Keratinocyte (primary cell): Measurements from ENCODE around the gene CCDC174. TPM values are rescaled to one million over a fixed set of nuclear protein-coding genes. Genes with fewer than 3 reads are reported as not detected.
A peak's percentile ranks its signal among the peaks of the same experiment; 100 is the strongest.

Source experiments
- DNase-seq: peaks from one replicate; pipeline ENCODE4 v3.0.0-alpha.2; 2011; ENCODE audit warnings: low read depth, missing footprints, low spot score
- FAIRE-seq: peaks from 2 replicates; lab custom pipeline; 2011; peaks lifted over from hg19 to GRCh38; lab: Jason Lieb, UNC
- H2AFZ ChIP-seq: 2 replicates; pipeline ENCODE4 v1.6.0; 2012; ENCODE audit warnings: low read length, control low read depth, inconsistent platforms; ENCODE audit not compliant: control insufficient read depth
- H3K27ac ChIP-seq: 2 replicates; pipeline ENCODE4 v1.5.1; 2011; ENCODE audit warnings: low read length; ENCODE audit not compliant: control insufficient read depth, insufficient read depth
- H3K27me3 ChIP-seq: 3 replicates; pipeline ENCODE4 v1.6.0; 2011; ENCODE audit warnings: low read length; ENCODE audit not compliant: control insufficient read depth, insufficient read depth; ENCODE audit errors: extremely low read depth
- H3K36me3 ChIP-seq, 2 experiments: 2 replicates in 1 of 2; 3 replicates in 1 of 2; pipeline ENCODE4 v1.5.1; 2011; ENCODE audit warnings: low read length in 2 of 2, mild to moderate bottlenecking in 1 of 2; ENCODE audit not compliant: control insufficient read depth in 2 of 2, insufficient read depth in 2 of 2; ENCODE audit errors: extremely low read depth in 1 of 2
- H3K4me1 ChIP-seq: 3 replicates; pipeline ENCODE4 v1.5.1; 2011; ENCODE audit warnings: low read length; ENCODE audit not compliant: control insufficient read depth, insufficient read depth; ENCODE audit errors: extremely low read depth
- H3K4me2 ChIP-seq: 3 replicates; pipeline ENCODE4 v1.6.0; 2011; ENCODE audit warnings: low read depth, low read length; ENCODE audit not compliant: control insufficient read depth, insufficient read depth; ENCODE audit errors: extremely low read depth
- H3K4me3 ChIP-seq, 3 experiments: fragments of 200-600 bp in 1 of 3; sonication (generic) in 1 of 3; 2 replicates in 2 of 3; 3 replicates in 1 of 3; pipeline ENCODE4 v1.5.1; 2011 to 2016; ENCODE audit warnings: low read length in 3 of 3, mild to moderate bottlenecking in 3 of 3, control low read depth in 2 of 3, inconsistent platforms in 1 of 3, low read depth in 1 of 3, mixed read lengths in 1 of 3, mixed run types in 1 of 3, moderate library complexity in 1 of 3; ENCODE audit not compliant: control insufficient read depth in 2 of 3, insufficient read depth in 2 of 3; ENCODE audit errors: extremely low read depth in 1 of 3
- H3K79me2 ChIP-seq: 2 replicates; pipeline ENCODE4 v1.6.0; 2012; ENCODE audit warnings: low read length; ENCODE audit not compliant: control insufficient read depth, insufficient read depth
- H3K9ac ChIP-seq: 3 replicates; pipeline ENCODE4 v1.6.0; 2011; ENCODE audit warnings: low read length; ENCODE audit not compliant: control insufficient read depth, insufficient read depth; ENCODE audit errors: extremely low read depth
- H3K9me1 ChIP-seq: 3 replicates; pipeline ENCODE4 v1.6.0; 2011; ENCODE audit warnings: low read length; ENCODE audit not compliant: control insufficient read depth, insufficient read depth; ENCODE audit errors: extremely low read depth
- H3K9me3 ChIP-seq: 2 replicates; pipeline ENCODE4 v1.5.1; 2012; ENCODE audit warnings: low read depth, low read length; ENCODE audit not compliant: control insufficient read depth
- H4K20me1 ChIP-seq: 3 replicates; pipeline ENCODE4 v1.6.0; 2011; ENCODE audit warnings: low read length; ENCODE audit not compliant: control insufficient read depth, insufficient read depth; ENCODE audit errors: extremely low read depth
- EZH2 ChIP-seq: IDR thresholded peaks from one replicate; pipeline ENCODE4 v1.6.1; 2012; ENCODE audit warnings: inconsistent platforms, mild to moderate bottlenecking, low read length, moderate library complexity
- dilution Hi-C: fragments of 300-500 bp; cut with MboI; formaldehyde crosslinking; loops from one replicate; pipeline ENCODE4 v1.7.0; 2020; ENCODE audit warnings: low sequenced_read_pairs; ENCODE audit not compliant: extremely low pct_ligation_motif_present
- polyA plus RNA-seq, 5 experiments: library from polyadenylated mRNA; depleted of rRNA in 3 of 5; stranded (reverse) in 3 of 5; stranded (forward) in 1 of 5; unstranded in 1 of 5; fragments of >200 nt; gene quantifications; 1 replicate in 1 of 5; 2 replicates in 3 of 5; 3 replicates in 1 of 5; pipeline versions ENCODE4 v1.2.1 to v1.2.3, GENCODE V29; 2011 to 2012; ENCODE audit warnings: missing spikeins in 2 of 5, low read depth in 1 of 5, low replicate concordance in 1 of 5
- TF ChIP-seq, protein P1 (sequence below), 3 experiments: IDR thresholded peaks in 1 of 3; conservative IDR thresholded peaks in 1 of 3; optimal IDR thresholded peaks in 1 of 3; 2 replicates in 2 of 3; 3 replicates in 1 of 3; pipeline versions ENCODE3 to v1.5.1; 2011; ENCODE audit warnings: low read length in 3 of 3, mild to moderate bottlenecking in 3 of 3, moderate library complexity in 2 of 3, control low read depth in 1 of 3, inconsistent platforms in 1 of 3; ENCODE audit not compliant: insufficient read depth in 2 of 3; ENCODE audit errors: extremely low read depth in 1 of 3

CCDC174 gene
- polyA plus RNA-seq, 1 donor (not counting 4 experiments of a cell fraction or from before 2014, with no cell fraction given) = 6.2 TPM

DNA sequence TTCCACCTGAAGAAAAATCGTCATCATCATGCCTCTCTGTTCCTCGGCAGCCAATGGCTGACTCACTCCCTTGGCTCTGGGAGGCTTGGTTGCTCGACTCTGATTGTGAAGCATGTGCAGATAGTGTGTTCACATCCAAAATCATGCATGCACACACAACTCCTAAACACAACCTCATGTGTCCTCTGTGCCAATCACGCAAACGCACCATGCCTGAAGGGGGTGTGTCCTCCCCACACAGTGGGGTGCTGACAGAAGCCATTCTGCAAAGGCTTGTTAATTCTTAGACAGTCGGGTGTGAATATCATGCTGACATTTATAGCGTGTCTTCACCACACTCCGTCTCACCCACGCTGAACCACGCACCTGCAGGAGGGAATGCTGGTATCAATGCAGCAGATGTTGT lies 11.4 kb upstream of the CCDC174 start:
- Histone ChIP-seq H3K9me1 (no peaks in the 10 kb centered on the region), H3K36me3 (no peaks in the 10 kb centered on the region), H3K4me2 (peak overlapping the region; percentile 52), H3K79me2 (no peaks in the 10 kb centered on the region), H4K20me1 (no peaks in the 10 kb centered on the region), H3K27me3 (peaks cover 4% of the 10 kb centered on the region), H2AFZ (no peak overlapping the region), H3K9ac (no peak overlapping the region), H3K27ac (no peak overlapping the region), H3K9me3 (no peaks in the 10 kb centered on the region), H3K4me1 (peaks cover 10% of the 10 kb centered on the region), H3K4me3 (no peak overlapping the region)
- DNase-seq = no peak
- dilution Hi-C loops = no loop called here
- peak; percentile 20 for FAIRE-seq
- TF ChIP-seq, protein P1, sequence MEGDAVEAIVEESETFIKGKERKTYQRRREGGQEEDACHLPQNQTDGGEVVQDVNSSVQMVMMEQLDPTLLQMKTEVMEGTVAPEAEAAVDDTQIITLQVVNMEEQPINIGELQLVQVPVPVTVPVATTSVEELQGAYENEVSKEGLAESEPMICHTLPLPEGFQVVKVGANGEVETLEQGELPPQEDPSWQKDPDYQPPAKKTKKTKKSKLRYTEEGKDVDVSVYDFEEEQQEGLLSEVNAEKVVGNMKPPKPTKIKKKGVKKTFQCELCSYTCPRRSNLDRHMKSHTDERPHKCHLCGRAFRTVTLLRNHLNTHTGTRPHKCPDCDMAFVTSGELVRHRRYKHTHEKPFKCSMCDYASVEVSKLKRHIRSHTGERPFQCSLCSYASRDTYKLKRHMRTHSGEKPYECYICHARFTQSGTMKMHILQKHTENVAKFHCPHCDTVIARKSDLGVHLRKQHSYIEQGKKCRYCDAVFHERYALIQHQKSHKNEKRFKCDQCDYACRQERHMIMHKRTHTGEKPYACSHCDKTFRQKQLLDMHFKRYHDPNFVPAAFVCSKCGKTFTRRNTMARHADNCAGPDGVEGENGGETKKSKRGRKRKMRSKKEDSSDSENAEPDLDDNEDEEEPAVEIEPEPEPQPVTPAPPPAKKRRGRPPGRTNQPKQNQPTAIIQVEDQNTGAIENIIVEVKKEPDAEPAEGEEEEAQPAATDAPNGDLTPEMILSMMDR (optimal IDR thresholded peaks at IDR 0.05 in 1 of 3, IDR thresholded peaks at IDR 0.05 in 1 of 3, conservative IDR thresholded peaks at IDR 0.05 in 1 of 3; ENCODE audit: extremely low read depth in 1 of 3, insufficient read depth in 2 of 3, low read length in 3 of 3) = no peak
- TF ChIP-seq EZH2 = no peak

DNA sequence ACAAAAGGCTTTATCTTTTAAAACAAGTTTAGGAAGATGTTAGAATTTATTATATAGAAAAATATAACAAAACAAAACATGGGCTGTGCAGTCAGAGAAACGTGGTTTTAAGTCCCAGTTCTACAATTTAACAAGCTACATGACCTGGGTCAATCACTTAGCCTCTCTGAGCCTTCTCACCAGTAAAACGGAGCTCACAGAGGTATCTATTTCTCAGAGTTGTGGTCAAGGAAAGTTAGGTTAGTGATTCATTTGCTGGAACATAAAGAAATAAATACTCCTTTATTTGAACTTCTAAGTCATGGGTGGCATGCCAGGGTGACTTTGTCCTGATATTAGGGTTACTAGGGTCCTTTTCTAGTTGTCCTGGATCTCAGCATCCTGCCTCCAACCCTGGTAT lies 10.8 kb upstream of the CCDC174 start:
- dilution Hi-C loops = no loop called here
- Histone ChIP-seq H3K9ac (no peak overlapping the region), H3K36me3 (no peaks in the 10 kb centered on the region), H3K4me3 (no peak overlapping the region), H3K27me3 (peaks cover 4% of the 10 kb centered on the region), H3K4me1 (peaks cover 6% of the 10 kb centered on the region), H3K4me2 (no peak overlapping the region), H3K27ac (no peak overlapping the region), H3K9me3 (no peaks in the 10 kb centered on the region), H3K9me1 (no peaks in the 10 kb centered on the region), H2AFZ (no peak overlapping the region), H3K79me2 (no peaks in the 10 kb centered on the region), H4K20me1 (no peaks in the 10 kb centered on the region)
- DNase-seq (no peak), FAIRE-seq (no peak)
- TF ChIP-seq, protein P1 (optimal IDR thresholded peaks at IDR 0.05 in 1 of 3, IDR thresholded peaks at IDR 0.05 in 1 of 3, conservative IDR thresholded peaks at IDR 0.05 in 1 of 3; ENCODE audit: extremely low read depth in 1 of 3, insufficient read depth in 2 of 3, low read length in 3 of 3) = no peak
- TF ChIP-seq EZH2 = no peak
